ENCODE results near the gene FBXO36. TPM values are rescaled to one million over a fixed set of nuclear protein-coding genes. Genes with fewer than 3 reads are reported as not detected.
"Not testable (repeated sequence)": the region's sequence is repeated elsewhere in the genome, so short reads cannot be mapped to it uniquely, and the experiment has no call there.

FBXO36 gene
- total RNA-seq, 2 donors from 2014 or later, result 0.52 to 2.0 TPM

DNA sequence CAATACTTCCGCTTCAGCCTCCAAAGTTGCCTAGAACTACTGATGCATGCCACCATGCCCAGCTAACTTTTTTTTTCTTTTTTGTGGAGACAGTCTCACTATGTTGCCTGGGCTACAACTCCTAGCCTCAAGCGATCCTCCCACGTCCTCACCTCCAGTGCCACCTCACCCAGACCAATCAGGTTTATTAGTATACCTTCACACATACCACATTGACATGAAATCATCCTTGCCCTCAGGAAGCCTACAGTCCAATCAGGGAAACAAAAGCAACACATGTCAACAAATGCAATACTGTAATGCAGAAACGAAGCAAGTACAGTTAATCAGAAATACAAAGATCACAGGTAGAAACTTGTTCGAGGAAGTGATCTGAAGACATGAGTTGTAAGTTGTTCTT lies 4.5 kb upstream of the FBXO36 start:
- intact Hi-C loops (cut with DNase I), result no loop called here
- H3K4me1 ChIP-seq, result peaks cover 17% of the 10 kb centered on the region
- no peaks in the 10 kb centered on the region for H3K36me3 ChIP-seq (replicated peaks in 1 of 2; ENCODE audit: insufficient read depth in 1 of 2, low read depth in 2 of 2)
- DNase-seq (no peak), ATAC-seq (no peak)
- 90 to 91% methylated on average over 5 of the region's 5 CpGs for WGBS, 2 donors
- H3K9me3 ChIP-seq, result no peaks in the 10 kb centered on the region
- H3K27me3 ChIP-seq, result no peaks in the 10 kb centered on the region
- no peak overlapping the region for H3K4me3 ChIP-seq
- TF ChIP-seq, protein P1, sequence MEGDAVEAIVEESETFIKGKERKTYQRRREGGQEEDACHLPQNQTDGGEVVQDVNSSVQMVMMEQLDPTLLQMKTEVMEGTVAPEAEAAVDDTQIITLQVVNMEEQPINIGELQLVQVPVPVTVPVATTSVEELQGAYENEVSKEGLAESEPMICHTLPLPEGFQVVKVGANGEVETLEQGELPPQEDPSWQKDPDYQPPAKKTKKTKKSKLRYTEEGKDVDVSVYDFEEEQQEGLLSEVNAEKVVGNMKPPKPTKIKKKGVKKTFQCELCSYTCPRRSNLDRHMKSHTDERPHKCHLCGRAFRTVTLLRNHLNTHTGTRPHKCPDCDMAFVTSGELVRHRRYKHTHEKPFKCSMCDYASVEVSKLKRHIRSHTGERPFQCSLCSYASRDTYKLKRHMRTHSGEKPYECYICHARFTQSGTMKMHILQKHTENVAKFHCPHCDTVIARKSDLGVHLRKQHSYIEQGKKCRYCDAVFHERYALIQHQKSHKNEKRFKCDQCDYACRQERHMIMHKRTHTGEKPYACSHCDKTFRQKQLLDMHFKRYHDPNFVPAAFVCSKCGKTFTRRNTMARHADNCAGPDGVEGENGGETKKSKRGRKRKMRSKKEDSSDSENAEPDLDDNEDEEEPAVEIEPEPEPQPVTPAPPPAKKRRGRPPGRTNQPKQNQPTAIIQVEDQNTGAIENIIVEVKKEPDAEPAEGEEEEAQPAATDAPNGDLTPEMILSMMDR (IDR thresholded peaks at IDR 0.05), result no peak
- no peak overlapping the region for H3K27ac ChIP-seq

DNA sequence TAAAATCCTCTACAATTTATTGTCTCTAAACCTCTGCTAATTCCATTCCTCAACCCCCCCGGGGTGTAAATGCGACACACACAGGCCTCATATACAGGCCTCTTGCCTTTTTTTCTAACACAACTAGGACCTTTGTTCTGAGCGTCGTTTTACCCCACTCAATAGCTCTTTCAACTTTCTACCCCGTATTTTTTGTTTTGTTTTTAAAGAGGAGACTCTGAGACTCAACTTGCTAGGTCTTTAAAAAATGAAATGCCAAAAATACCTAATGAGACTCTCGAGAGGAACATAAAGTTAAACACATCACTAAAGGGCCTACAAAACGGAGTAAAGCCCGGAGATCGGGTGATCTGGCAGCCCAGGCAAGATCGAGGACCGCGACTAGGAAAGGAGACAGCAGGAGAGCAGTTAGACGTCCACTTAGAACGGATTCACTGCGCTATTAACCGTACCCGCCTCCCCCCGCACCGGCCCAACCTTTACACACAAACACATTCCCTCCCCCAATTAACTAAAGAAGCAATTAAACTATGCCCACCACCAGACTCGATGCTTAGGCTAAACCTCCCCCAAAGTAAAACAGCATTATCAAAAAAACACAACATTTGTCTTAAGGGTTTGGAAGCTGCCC lies 2.2 kb upstream of the FBXO36 start:
- no peaks in the 10 kb centered on the region for H3K9me3 ChIP-seq
- WGBS, 2 donors, result 5 to 6% methylated on average over 20 of the region's 20 CpGs
- H3K4me3 ChIP-seq, result peak overlapping the region in 1 of 2 donors; percentile 99
- ATAC-seq, result no peak
- intact Hi-C loops (cut with DNase I), result no loop called here
- peaks cover 17% of the 10 kb centered on the region for H3K4me1 ChIP-seq
- H3K36me3 ChIP-seq (replicated peaks in 1 of 2; ENCODE audit: insufficient read depth in 1 of 2, low read depth in 2 of 2), result no peaks in the 10 kb centered on the region
- peak in 2 of 4 donors; percentile 6 to 23 for DNase-seq
- peak overlapping the region; percentile 86 to 99 (median 95) for H3K27ac ChIP-seq
- no peak for TF ChIP-seq POLR2A (IDR thresholded peaks at IDR 0.05)
- TF ChIP-seq, protein P1 (IDR thresholded peaks at IDR 0.05), result no peak
- H3K27me3 ChIP-seq, result no peaks in the 10 kb centered on the region

DNA sequence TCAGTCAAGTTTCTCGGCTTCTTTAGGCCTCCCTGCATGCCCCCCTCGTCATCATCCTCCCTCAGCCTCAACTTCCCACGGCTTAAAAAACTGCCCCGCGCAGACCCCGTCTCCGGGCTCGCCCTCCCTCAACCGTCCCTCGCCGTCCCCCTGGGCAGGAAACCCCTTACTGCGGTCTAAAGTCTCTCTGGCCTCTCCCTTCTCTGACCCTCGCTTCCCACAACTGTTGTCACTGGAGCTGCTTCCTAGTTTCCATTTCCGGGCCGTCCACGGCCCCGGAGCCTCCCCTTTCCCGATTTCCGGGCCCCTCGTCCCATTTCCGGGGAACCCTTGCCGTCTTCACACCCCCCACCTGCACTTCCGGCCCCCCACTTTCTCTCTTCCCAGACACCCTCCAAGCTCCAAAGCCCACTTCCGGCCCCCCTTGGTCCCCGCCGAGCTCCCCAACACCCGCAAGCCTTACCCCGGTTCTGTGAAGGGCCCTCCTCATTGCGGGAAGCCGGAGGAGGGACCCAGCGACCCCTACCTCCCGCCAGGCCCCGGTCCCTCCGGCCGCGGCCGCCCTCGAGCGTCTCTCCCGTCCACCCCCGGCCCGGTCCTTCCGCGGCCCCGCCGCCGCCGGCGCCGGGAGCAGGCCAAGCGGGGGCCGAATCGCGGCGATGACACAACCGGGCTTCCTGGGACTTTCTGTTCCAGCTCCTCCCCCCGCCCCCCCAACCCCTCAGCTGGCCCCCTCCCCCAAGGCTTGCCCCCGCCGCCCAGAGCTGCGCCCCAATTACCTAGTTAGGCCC lies 1.0 kb upstream of the FBXO36 start:
- ATAC-seq (peak; percentile 40), DNase-seq (peak; percentile 59 to 68 (median 63))
- Histone ChIP-seq H3K36me3 (replicated peaks in 1 of 2; ENCODE audit: insufficient read depth in 1 of 2, low read depth in 2 of 2) (no peaks in the 10 kb centered on the region), H3K27ac (peak overlapping the region; percentile 86 to 99 (median 95)), H3K9me3 (no peaks in the 10 kb centered on the region), H3K4me1 (peaks cover 15% of the 10 kb centered on the region), H3K27me3 (no peaks in the 10 kb centered on the region), H3K4me3 (peak overlapping the region; percentile 98 to 99)
- WGBS, 2 donors, result 1% methylated on average over 28 to 59 of the region's 60 CpGs
- TF ChIP-seq POLR2A (IDR thresholded peaks at IDR 0.05), result peak in 2 of 3 donors; percentile 20 to 26
- TF ChIP-seq, protein P1 (IDR thresholded peaks at IDR 0.05), result no peak
- intact Hi-C loops (cut with DNase I), result no loop called here

DNA sequence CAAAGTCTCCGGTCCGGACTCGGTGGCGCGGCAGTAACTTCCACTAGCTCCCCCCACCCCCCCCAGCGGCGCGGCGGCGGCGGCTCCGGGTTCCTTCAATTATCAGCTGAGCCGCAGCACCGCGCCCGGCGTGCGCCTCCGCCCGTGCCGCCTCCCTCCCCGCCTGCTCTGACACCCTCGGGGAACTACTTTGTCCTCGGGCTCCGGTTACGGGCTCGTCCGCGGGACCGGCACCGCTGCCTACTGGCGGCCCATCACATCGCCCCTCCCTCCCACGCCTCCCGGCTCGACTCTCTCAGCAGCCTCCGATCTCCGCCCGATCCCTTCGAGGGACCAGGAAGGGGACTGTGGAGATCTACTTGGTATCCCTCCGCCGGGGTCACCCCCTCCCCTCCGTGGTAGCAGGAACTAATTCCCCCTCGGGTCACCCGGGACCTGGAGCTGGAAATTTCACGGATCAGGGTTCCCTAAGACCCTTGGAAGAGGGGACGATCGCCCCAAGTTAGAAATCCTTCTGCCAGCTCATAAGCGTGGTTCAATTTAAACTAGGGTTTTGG lies 333 bp upstream of the FBXO36 start, which contains the start of gene TRIP12:
TRIP12 (minus strand) TSS at position 118 of the 557 bp plus-strand sequence. CDS start 41,930 bp downstream, outside the sequence.
- Histone ChIP-seq H3K9me3 (no peaks in the 10 kb centered on the region), H3K36me3 (replicated peaks in 1 of 2; ENCODE audit: insufficient read depth in 1 of 2, low read depth in 2 of 2) (no peaks in the 10 kb centered on the region), H3K4me1 (peaks cover 15% of the 10 kb centered on the region), H3K27me3 (no peaks in the 10 kb centered on the region), H3K27ac (peak within 1 kb of the TSS; percentile 86 to 99 (median 95)), H3K4me3 (peak within 1 kb of the TSS; percentile 98 to 99)
- TF ChIP-seq POLR2A (IDR thresholded peaks at IDR 0.05), result peak in 2 of 3 donors; percentile 57 to 67
- TF ChIP-seq, protein P1 (IDR thresholded peaks at IDR 0.05), result peak in 1 of 7 experiments; percentile 14
- peak; percentile 90 to 95 (median 90) for DNase-seq
- peak; percentile 91 for ATAC-seq
- 0 to 1% methylated on average over 16 to 40 of the region's 49 CpGs for WGBS, 2 donors
- intact Hi-C loops (cut with DNase I), result no loop called here

DNA sequence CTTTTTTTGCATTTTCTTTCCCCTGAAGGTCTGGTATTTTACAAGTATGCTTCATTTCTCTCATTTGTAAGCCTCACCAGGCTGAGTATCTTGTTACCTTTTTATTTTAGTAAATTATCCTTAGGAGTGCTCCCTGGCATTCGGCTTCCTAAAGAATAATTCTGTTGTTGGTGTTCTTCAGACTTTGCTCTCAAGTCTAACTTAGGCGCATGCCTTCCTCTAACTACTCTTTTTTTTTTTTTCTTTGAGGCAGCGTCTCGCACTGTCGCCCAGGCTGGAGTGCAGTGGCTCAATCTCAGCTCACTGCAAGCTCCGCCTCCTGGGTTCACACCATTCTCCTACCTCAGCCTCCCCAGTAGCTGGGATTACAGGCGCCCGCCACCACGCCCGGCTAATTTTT lies 2.2 kb downstream of the FBXO36 start:
- H3K36me3 ChIP-seq (replicated peaks in 1 of 2; ENCODE audit: insufficient read depth in 1 of 2, low read depth in 2 of 2); H3K27me3 ChIP-seq; H3K27ac ChIP-seq; ATAC-seq; H3K4me3 ChIP-seq; intact Hi-C loops (cut with DNase I); DNase-seq; H3K9me3 ChIP-seq: not testable (repeated sequence)
- peaks cover 15% of the 10 kb centered on the region for H3K4me1 ChIP-seq
- 89 to 97% methylated on average over 10 of the region's 10 CpGs for WGBS, 2 donors

Data from body of pancreas (tissue), 4 donors.